ENCODE results near the gene ARL6. TPM values are rescaled to one million over a fixed set of nuclear protein-coding genes. Genes with fewer than 3 reads are reported as not detected.

Gene ARL6
- total RNA-seq, 1 experiment from 2014 or later, result 3.0 TPM

Other genes with a start within 250 kb of the ARL6 start
- gene CRYBG3, start 57.3 kb downstream of the ARL6 start, total RNA-seq (2014; rRNA removed; shearing (Covaris generic)), result 0.17 TPM in 1 of 2 replicates, not detected in the other
- 28.3 and 32.3 TPM in 2 replicates for gene RIOX2, start 207.7 kb downstream of the ARL6 start, total RNA-seq (2014; rRNA removed; shearing (Covaris generic))